Left ventricle myocardium inferior (tissue), 1 donor: Measurements from ENCODE around the gene ZNF236. TPM values are rescaled to one million over a fixed set of nuclear protein-coding genes. Genes with fewer than 3 reads are reported as not detected.
A peak's percentile ranks its signal among the peaks of the same experiment; 100 is the strongest.

Experiments used
- DNase-seq: peaks from one replicate; pipeline ENCODE4 v3.0.0-alpha.2; 2020
- H3K27ac ChIP-seq: fragments of 200-600 bp; replicated peaks from 2 replicates; pipeline ENCODE4 v1.8.0; 2021
- H3K27me3 ChIP-seq: fragments of 200-600 bp; 2 replicates; pipeline ENCODE4 v1.8.0; 2021; ENCODE audit warnings: low read depth
- H3K36me3 ChIP-seq: fragments of 200-600 bp; 2 replicates; pipeline ENCODE4 v1.8.0; 2021
- H3K4me1 ChIP-seq: fragments of 200-600 bp; 2 replicates; pipeline ENCODE4 v1.8.0; 2021
- H3K4me3 ChIP-seq: fragments of 200-600 bp; 2 replicates; pipeline ENCODE4 v1.8.0; 2021; ENCODE audit warnings: mild to moderate bottlenecking, moderate library complexity
- H3K9me3 ChIP-seq: fragments of 200-600 bp; replicated peaks from 2 replicates; pipeline ENCODE4 v1.8.0; 2021
- CTCF ChIP-seq: fragments of 200-600 bp; IDR thresholded peaks from 2 replicates; pipeline ENCODE4 v1.8.0; 2021; ENCODE audit warnings: antibody characterized with exemption, mild to moderate bottlenecking, borderline replicate concordance
- intact Hi-C: fragments of 100-400 bp; cut with micrococcal nuclease; formaldehyde crosslinking; loops from one replicate; pipeline ENCODE4 v1.11.0; 2022
- total RNA-seq: library from RNA; stranded (reverse); fragmentation: NEBNext Ultra II Directional; extraction: Animal tissue kit (Norgen Biotek cat#: 25700); gene quantifications from one replicate; pipeline ENCODE4 v1.2.1, GENCODE V29; 2021
- donor health status: DM: no; HTN: yes; CAD: no; lungs with severe emphysema.

The ZNF236 gene
- total RNA-seq, 1 donor from 2014 or later: 10.6 TPM

GRCh38 chr18:76814256-76814655 lies 8.1 kb upstream of the ZNF236 start:
- intact Hi-C loops: no loop called here
- Histone ChIP-seq H3K36me3 (peaks cover 15% of the 10 kb centered on the region), H3K4me1 (peaks cover 5% of the 10 kb centered on the region), H3K27me3 (no peaks in the 10 kb centered on the region), H3K9me3 (no peaks in the 10 kb centered on the region), H3K27ac (no peak overlapping the region), H3K4me3 (no peak overlapping the region)
- no peak for TF ChIP-seq CTCF
- DNase-seq: no peak

- no peak for DNase-seq
- no peaks in the 10 kb centered on the region for H3K27me3 ChIP-seq
- no peak for TF ChIP-seq CTCF
- H3K9me3 ChIP-seq: no peaks in the 10 kb centered on the region
- no peak overlapping the region for H3K27ac ChIP-seq
- peaks cover 15% of the 10 kb centered on the region for H3K36me3 ChIP-seq
- intact Hi-C loops: no loop called here
- H3K4me3 ChIP-seq: no peak overlapping the region
- H3K4me1 ChIP-seq: peaks cover 22% of the 10 kb centered on the region
These were observed 6.2 kb upstream of the ZNF236 start for GRCh38 chr18:76816127-76816526.

GRCh38 chr18:76817888-76818611 lies 4.3 kb upstream of the ZNF236 start:
- Histone ChIP-seq H3K4me1 (peaks cover 33% of the 10 kb centered on the region), H3K36me3 (peaks cover 15% of the 10 kb centered on the region), H3K9me3 (no peaks in the 10 kb centered on the region), H3K27me3 (no peaks in the 10 kb centered on the region), H3K4me3 (no peak overlapping the region), H3K27ac (no peak overlapping the region)
- intact Hi-C loops: no loop called here
- no peak for DNase-seq
- no peak for TF ChIP-seq CTCF

DNA sequence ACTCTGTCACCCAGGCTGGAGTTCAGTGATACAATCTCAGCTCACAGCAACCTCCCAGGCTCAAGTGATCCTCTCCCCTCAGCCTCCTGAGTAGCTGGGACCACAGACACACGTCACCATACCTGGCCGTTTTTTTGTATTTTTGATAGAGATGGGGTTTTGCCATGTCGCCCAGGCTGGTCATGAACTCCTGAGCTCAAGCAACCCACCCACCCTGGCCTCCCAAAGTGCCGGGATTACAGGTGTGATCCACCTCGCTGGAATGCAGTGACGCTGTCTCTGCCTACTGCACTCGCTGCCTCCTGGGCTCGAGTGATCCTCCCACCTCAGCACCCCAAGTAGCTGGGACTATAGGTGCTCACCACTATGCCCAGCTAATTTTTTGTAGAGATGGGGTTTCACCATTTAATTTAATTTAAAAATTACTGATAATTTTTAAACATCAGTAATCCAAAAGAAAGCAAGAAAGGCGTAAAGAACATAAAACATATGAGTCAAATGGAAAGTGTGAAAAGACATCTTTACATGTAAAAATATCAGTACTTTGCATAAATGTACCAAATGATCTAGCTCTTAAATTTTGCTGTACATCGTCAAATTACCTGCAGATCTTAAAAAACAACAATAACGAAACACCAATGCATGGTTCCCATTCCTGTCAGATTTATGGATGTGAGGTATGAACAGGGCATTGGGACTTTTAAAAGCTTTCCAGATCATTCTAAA lies 2.8 kb upstream of the ZNF236 start:
- no peaks in the 10 kb centered on the region for H3K27me3 ChIP-seq
- no peak overlapping the region for H3K4me3 ChIP-seq
- H3K9me3 ChIP-seq: no peaks in the 10 kb centered on the region
- TF ChIP-seq CTCF: no peak
- intact Hi-C loops: no loop called here
- DNase-seq: no peak
- peaks cover 15% of the 10 kb centered on the region for H3K36me3 ChIP-seq
- H3K27ac ChIP-seq: no peak overlapping the region
- H3K4me1 ChIP-seq: peaks cover 43% of the 10 kb centered on the region

DNA sequence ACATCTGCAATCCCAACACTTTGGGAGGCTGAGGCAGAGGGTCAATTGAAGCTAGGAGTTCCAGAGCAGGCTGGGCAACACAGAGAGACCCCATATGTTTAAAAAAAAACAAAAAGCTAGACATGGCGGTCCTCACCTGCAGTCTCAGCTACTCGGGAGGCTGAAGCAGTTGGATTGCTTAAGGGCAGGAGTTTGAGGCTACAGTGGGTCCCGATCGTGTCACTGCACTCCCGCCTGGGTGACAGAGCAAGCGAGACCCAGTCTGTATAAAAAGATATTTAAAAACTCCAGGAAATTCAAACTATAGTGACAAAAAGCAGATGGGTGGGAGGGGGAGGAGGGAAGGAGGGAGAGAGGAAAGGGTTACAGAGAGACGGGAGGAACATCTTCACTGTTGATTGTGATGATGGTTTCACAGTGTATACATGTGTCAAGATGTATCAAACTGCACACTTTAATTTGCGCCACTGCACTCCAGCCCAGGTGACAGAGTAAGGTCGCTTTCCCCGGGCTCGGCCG lies 942 bp upstream of the ZNF236 start:
- H3K4me3 ChIP-seq: peak overlapping the region; percentile 96
- peaks cover 1% of the 10 kb centered on the region for H3K36me3 ChIP-seq
- H3K27ac ChIP-seq: peak overlapping the region; percentile 99
- peaks cover 43% of the 10 kb centered on the region for H3K4me1 ChIP-seq
- DNase-seq: no peak
- H3K27me3 ChIP-seq: no peaks in the 10 kb centered on the region
- no peaks in the 10 kb centered on the region for H3K9me3 ChIP-seq
- intact Hi-C loops: no loop called here
- TF ChIP-seq CTCF: no peak
